Caco-2 (cell line): ENCODE data around the gene JADE3. TPM values are rescaled to one million over a fixed set of nuclear protein-coding genes. Genes with fewer than 3 reads are reported as not detected.

ENCODE experiments used
- BruUV-seq: library from RNA; stranded (reverse); fragments of 400-500 nt; replicated peaks from 2 replicates; lab custom pipeline; 2021; lab: Mats Ljungman, UMichigan
- CTCF ChIA-PET: fragments of 300-600 bp; sonication (Branson Sonifier 250); formaldehyde crosslinking; loops from one replicate; lab custom pipeline; 2022; ENCODE audit warnings: antibody characterized with exemption; lab: Charles Lee
- POLR2A ChIA-PET: fragments of 300-600 bp; sonication (Branson Sonifier 250); formaldehyde crosslinking; loops from one replicate; lab custom pipeline; 2022; ENCODE audit warnings: antibody characterized with exemption; lab: Charles Lee
- DNase-seq, 2 experiments: peaks; one replicate each; pipeline versions ENCODE4 v3.0.0 to v3.0.0-alpha.2; 2020 to 2022
- H3K27me3 ChIP-seq: replicated peaks from 2 replicates; pipeline ENCODE4 v1.6.0; 2011; ENCODE audit warnings: low read length; ENCODE audit not compliant: control insufficient read depth, insufficient read depth
- H3K36me3 ChIP-seq: 2 replicates; pipeline ENCODE4 v1.5.1; 2011; ENCODE audit warnings: low read length; ENCODE audit not compliant: control insufficient read depth, insufficient read depth
- H3K4me1 ChIP-seq: fragments of 250-450 bp; sonication (Bioruptor Pico); 2 replicates; pipeline ENCODE4 v1.5.1; 2020; ENCODE audit warnings: mild to moderate bottlenecking
- H3K4me3 ChIP-seq: 2 replicates; pipeline ENCODE4 v1.5.1; 2011; ENCODE audit warnings: low read depth, mild to moderate bottlenecking, control low read depth, low read length
- H3K9me3 ChIP-seq: fragments of 250-450 bp; sonication (Bioruptor Pico); 2 replicates; pipeline ENCODE4 v1.5.1; 2020; ENCODE audit warnings: mild to moderate bottlenecking, moderate library complexity
- H3K27ac Mint-ChIP-seq: one replicate; pipeline ENCODE4 v1.8.0; 2022; ENCODE audit warnings: mixed read lengths; ENCODE audit not compliant: unreplicated experiment
- H3K27me3 Mint-ChIP-seq: one replicate; pipeline ENCODE4 v1.8.0; 2022; ENCODE audit warnings: mixed read lengths; ENCODE audit not compliant: insufficient read depth, unreplicated experiment
- H3K36me3 Mint-ChIP-seq: one replicate; pipeline ENCODE4 v1.8.0; 2022; ENCODE audit warnings: mild to moderate bottlenecking, mixed read lengths; ENCODE audit not compliant: insufficient read depth, unreplicated experiment
- H3K4me1 Mint-ChIP-seq: one replicate; pipeline ENCODE4 v1.8.0; 2022; ENCODE audit warnings: low read depth, mixed read lengths; ENCODE audit not compliant: unreplicated experiment
- H3K4me3 Mint-ChIP-seq: one replicate; pipeline ENCODE4 v1.8.0; 2022; ENCODE audit warnings: mild to moderate bottlenecking, moderate library complexity, mixed read lengths; ENCODE audit not compliant: unreplicated experiment
- H3K9me3 Mint-ChIP-seq: one replicate; pipeline ENCODE4 v1.8.0; 2022; ENCODE audit warnings: mixed read lengths; ENCODE audit not compliant: unreplicated experiment
- intact Hi-C: fragments of 100-400 bp; cut with micrococcal nuclease; formaldehyde crosslinking; loops from one replicate; pipeline ENCODE4 v1.10.0; 2022; ENCODE audit not compliant: unreplicated experiment
- total RNA-seq: library from RNA; stranded (reverse); gene quantifications from 2 replicates; pipeline ENCODE4 v1.2.3, GENCODE V29; 2022
- TF ChIP-seq, protein P1 (sequence below), 2 experiments: fragments of 200-600 bp in 1 of 2; IDR thresholded peaks; 1 replicate in 1 of 2; 2 replicates in 1 of 2; pipeline versions ENCODE4 v1.5.1 to v1.8.0; 2011 to 2022; ENCODE audit warnings: antibody characterized with exemption in 1 of 2, control low read depth in 1 of 2, inconsistent platforms in 1 of 2, low read depth in 1 of 2, low read length in 1 of 2, mild to moderate bottlenecking in 1 of 2, moderate library complexity in 1 of 2; ENCODE audit not compliant: insufficient read depth in 1 of 2, severe bottlenecking in 1 of 2, unreplicated experiment in 1 of 2

The JADE3 gene
- total RNA-seq, 1 experiment from 2014 or later = 22.7 TPM

- H3K27ac Mint-ChIP-seq = no peak overlapping the region
- ChIA-PET POLR2A (no interaction called here), CTCF (no interaction called here)
- no TSS peak for BruUV-seq
- TF ChIP-seq, protein P1, sequence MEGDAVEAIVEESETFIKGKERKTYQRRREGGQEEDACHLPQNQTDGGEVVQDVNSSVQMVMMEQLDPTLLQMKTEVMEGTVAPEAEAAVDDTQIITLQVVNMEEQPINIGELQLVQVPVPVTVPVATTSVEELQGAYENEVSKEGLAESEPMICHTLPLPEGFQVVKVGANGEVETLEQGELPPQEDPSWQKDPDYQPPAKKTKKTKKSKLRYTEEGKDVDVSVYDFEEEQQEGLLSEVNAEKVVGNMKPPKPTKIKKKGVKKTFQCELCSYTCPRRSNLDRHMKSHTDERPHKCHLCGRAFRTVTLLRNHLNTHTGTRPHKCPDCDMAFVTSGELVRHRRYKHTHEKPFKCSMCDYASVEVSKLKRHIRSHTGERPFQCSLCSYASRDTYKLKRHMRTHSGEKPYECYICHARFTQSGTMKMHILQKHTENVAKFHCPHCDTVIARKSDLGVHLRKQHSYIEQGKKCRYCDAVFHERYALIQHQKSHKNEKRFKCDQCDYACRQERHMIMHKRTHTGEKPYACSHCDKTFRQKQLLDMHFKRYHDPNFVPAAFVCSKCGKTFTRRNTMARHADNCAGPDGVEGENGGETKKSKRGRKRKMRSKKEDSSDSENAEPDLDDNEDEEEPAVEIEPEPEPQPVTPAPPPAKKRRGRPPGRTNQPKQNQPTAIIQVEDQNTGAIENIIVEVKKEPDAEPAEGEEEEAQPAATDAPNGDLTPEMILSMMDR (IDR thresholded peaks at IDR 0.05; ENCODE audit: insufficient read depth in 1 of 2, low read depth in 1 of 2, low read length in 1 of 2, severe bottlenecking in 1 of 2, unreplicated experiment in 1 of 2) = no peak
- H3K4me1 Mint-ChIP-seq = no peaks in the 10 kb centered on the region
- Histone ChIP-seq H3K4me3 (no peak overlapping the region), H3K9me3 (no peaks in the 10 kb centered on the region), H3K36me3 (no peaks in the 10 kb centered on the region), H3K27me3 (no peaks in the 10 kb centered on the region), H3K4me1 (no peaks in the 10 kb centered on the region)
- no peak for DNase-seq
- intact Hi-C loops = no loop called here
- H3K36me3 Mint-ChIP-seq = peaks cover 18% of the 10 kb centered on the region
- no peaks in the 10 kb centered on the region for H3K9me3 Mint-ChIP-seq
- H3K4me3 Mint-ChIP-seq = no peak overlapping the region
- H3K27me3 Mint-ChIP-seq = no peaks in the 10 kb centered on the region
Measured at GRCh38 chrX:47101206-47101605, 189.0 kb downstream of the JADE3 start.

Other genes with a start within 250 kb of the JADE3 start
- 20.1 and 21.3 TPM in 2 replicates for gene SLC9A7, start 153.3 kb upstream of the JADE3 start, total RNA-seq
- 32.7 and 33.1 TPM in 2 replicates for gene RP2, start 75.4 kb upstream of the JADE3 start, total RNA-seq
- 32.9 and 36.2 TPM in 2 replicates for gene RGN, start 166.0 kb downstream of the JADE3 start, total RNA-seq
- 120 and 129 TPM in 2 replicates for gene NDUFB11, start 232.3 kb downstream of the JADE3 start, total RNA-seq
- gene RBM10, start 232.8 kb downstream of the JADE3 start, total RNA-seq = 41.0 and 41.2 TPM in 2 replicates